IMR-90 (cell line): Measurements from ENCODE around the gene EFHD2. TPM values are rescaled to one million over a fixed set of nuclear protein-coding genes. Genes with fewer than 3 reads are reported as not detected.

Experiments
- ATAC-seq: fragments of 200-7000 bp; cut with Tn5 transposase; 2 replicates; pipeline ENCODE4 v1.9.1; 2020; ENCODE audit warnings: low read depth, mild to moderate bottlenecking, moderate library complexity
- BruUV-seq: library from RNA; stranded (reverse); fragments of 400-500 nt; replicated peaks from 2 replicates; lab custom pipeline; 2021; lab: Mats Ljungman, UMichigan
- CTCF ChIA-PET: fragments of 300-600 bp; formaldehyde crosslinking; extraction: SDS; loops from one replicate; lab custom pipeline; 2021; ENCODE audit warnings: antibody characterized with exemption; lab: Yijun Ruan, JAX
- POLR2A ChIA-PET: fragments of 300-600 bp; sonication (Branson Sonifier 250); formaldehyde crosslinking; loops from one replicate; lab custom pipeline; 2022; ENCODE audit warnings: antibody characterized with exemption; ENCODE audit not compliant: unreplicated experiment; lab: Charles Lee
- DNase-seq: peaks from one replicate; pipeline ENCODE4 v3.0.0; 2013
- H2AFZ ChIP-seq: replicated peaks from 2 replicates; pipeline ENCODE3; 2013; ENCODE audit warnings: low read length, mild to moderate bottlenecking; ENCODE audit not compliant: poor library complexity
- H2AK5ac ChIP-seq: 2 replicates; pipeline ENCODE4 v1.6.1; 2013; ENCODE audit warnings: low read depth, low read length, inconsistent platforms
- H2AK9ac ChIP-seq: replicated peaks from 2 replicates; pipeline ENCODE3; 2013; ENCODE audit warnings: mild to moderate bottlenecking, low read depth, low read length, moderate library complexity; ENCODE audit not compliant: poor library complexity
- H2BK120ac ChIP-seq: 2 replicates; pipeline ENCODE4 v1.6.1; 2013; ENCODE audit warnings: low read depth, low read length, inconsistent platforms
- H2BK15ac ChIP-seq: 3 replicates; pipeline ENCODE4 v1.6.1; 2013; ENCODE audit warnings: low read depth, low read length, inconsistent platforms
- H2BK20ac ChIP-seq: 2 replicates; pipeline ENCODE4 v1.6.1; 2013; ENCODE audit warnings: low read depth, mild to moderate bottlenecking, inconsistent platforms, low read length, moderate library complexity
- H2BK5ac ChIP-seq: 2 replicates; pipeline ENCODE4 v1.6.1; 2013; ENCODE audit warnings: mild to moderate bottlenecking, low read depth, low read length, inconsistent platforms; ENCODE audit not compliant: poor library complexity, severe bottlenecking
- H3K14ac ChIP-seq: replicated peaks from 2 replicates; pipeline ENCODE4 v1.6.1; 2013; ENCODE audit warnings: low read depth, low read length, inconsistent platforms
- H3K18ac ChIP-seq: 2 replicates; pipeline ENCODE4 v1.6.1; 2013; ENCODE audit warnings: low read depth, low read length, control low read depth
- H3K23ac ChIP-seq: 2 replicates; pipeline ENCODE4 v1.6.1; 2013; ENCODE audit warnings: low read depth, low read length, inconsistent platforms
- H3K27ac ChIP-seq: 2 replicates; pipeline ENCODE4 v1.5.1; 2013; ENCODE audit warnings: mild to moderate bottlenecking, control low read depth, low read length; ENCODE audit not compliant: insufficient read depth
- H3K27me3 ChIP-seq: 2 replicates; pipeline ENCODE4 v1.6.1; 2013; ENCODE audit warnings: low read length; ENCODE audit not compliant: control insufficient read depth, insufficient read depth
- H3K36me3 ChIP-seq: 2 replicates; pipeline ENCODE4 v1.6.1; 2013; ENCODE audit warnings: low read length, mixed read lengths; ENCODE audit not compliant: control insufficient read depth, insufficient read depth
- H3K4ac ChIP-seq: 2 replicates; pipeline ENCODE4 v1.6.1; 2013; ENCODE audit warnings: low read depth, low read length, inconsistent platforms
- H3K4me1 ChIP-seq: 2 replicates; pipeline ENCODE4 v1.6.1; 2013; ENCODE audit warnings: low read length, mixed read lengths; ENCODE audit not compliant: control insufficient read depth, insufficient read depth
- H3K4me2 ChIP-seq: 2 replicates; pipeline ENCODE4 v1.6.1; 2013; ENCODE audit warnings: low read depth, mild to moderate bottlenecking, control low read depth, low read length, moderate library complexity
- H3K4me3 ChIP-seq: 2 replicates; pipeline ENCODE4 v1.5.1; 2013; ENCODE audit warnings: low read depth, mild to moderate bottlenecking, control low read depth, low read length, moderate library complexity; ENCODE audit not compliant: insufficient read depth
- H3K56ac ChIP-seq: 2 replicates; pipeline ENCODE4 v1.6.1; 2013; ENCODE audit warnings: low read length, inconsistent platforms; ENCODE audit not compliant: insufficient read depth; ENCODE audit errors: extremely low read depth
- H3K79me1 ChIP-seq, 2 experiments: 2 replicates each; pipeline ENCODE4 v1.6.1; 2013; ENCODE audit warnings: low read length in 2 of 2, inconsistent platforms in 1 of 2, low read depth in 1 of 2
- H3K9ac ChIP-seq: 2 replicates; pipeline ENCODE4 v1.6.1; 2013; ENCODE audit warnings: low read depth, low read length, control low read depth
- H3K9me1 ChIP-seq: 2 replicates; pipeline ENCODE4 v1.6.1; 2013; ENCODE audit warnings: low read length, inconsistent platforms; ENCODE audit not compliant: insufficient read depth
- H3K9me3 ChIP-seq: 2 replicates; pipeline ENCODE4 v1.6.1; 2013; ENCODE audit warnings: low read length; ENCODE audit not compliant: control insufficient read depth, insufficient read depth
- H4K20me1 ChIP-seq: 2 replicates; pipeline ENCODE4 v1.6.1; 2013; ENCODE audit warnings: low read length, inconsistent platforms; ENCODE audit not compliant: insufficient read depth
- H4K5ac ChIP-seq: 2 replicates; pipeline ENCODE4 v1.6.1; 2013; ENCODE audit warnings: mild to moderate bottlenecking, low read depth, low read length, control low read depth
- H4K8ac ChIP-seq, 2 experiments: 2 replicates each; pipeline ENCODE4 v1.6.1; 2013; ENCODE audit warnings: low read depth in 2 of 2, low read length in 2 of 2, control low read depth in 1 of 2, inconsistent platforms in 1 of 2
- H4K91ac ChIP-seq: 2 replicates; pipeline ENCODE4 v1.6.1; 2013; ENCODE audit warnings: low read depth, low read length, inconsistent platforms; ENCODE audit not compliant: insufficient read depth
- BHLHE40 ChIP-seq: fragments of 150-350 bp; IDR thresholded peaks from 2 replicates; pipeline ENCODE4 v1.6.1; 2016; ENCODE audit warnings: mild to moderate bottlenecking, low read depth, low read length
- CEBPB ChIP-seq: IDR thresholded peaks from 2 replicates; pipeline ENCODE4 v1.6.1; 2012; ENCODE audit warnings: low read depth, low read length, improper control_type of control experiment
- CHD1 ChIP-seq: IDR thresholded peaks from 2 replicates; pipeline ENCODE4 v1.6.1; 2012; ENCODE audit warnings: low read depth, low read length, improper control_type of control experiment
- FOS ChIP-seq: fragments of 150-350 bp; IDR thresholded peaks from 2 replicates; pipeline ENCODE4 v1.6.1; 2016; ENCODE audit warnings: low read depth, low read length
- MAFK ChIP-seq: IDR thresholded peaks from 2 replicates; pipeline ENCODE4 v1.6.1; 2012; ENCODE audit warnings: low read depth, low read length, improper control_type of control experiment
- MAZ ChIP-seq: IDR thresholded peaks from 2 replicates; pipeline ENCODE4 v1.6.1; 2012; ENCODE audit warnings: low read depth, mild to moderate bottlenecking, low read length, improper control_type of control experiment, moderate library complexity, borderline replicate concordance
- MXI1 ChIP-seq: IDR thresholded peaks from 2 replicates; pipeline ENCODE4 v1.6.1; 2012; ENCODE audit warnings: low read depth, mild to moderate bottlenecking, low read length, moderate library complexity, borderline replicate concordance
- NFE2L2 ChIP-seq: fragments of 150-350 bp; IDR thresholded peaks from 2 replicates; pipeline ENCODE4 v1.6.1; 2016; ENCODE audit warnings: low read depth, mild to moderate bottlenecking, low read length
- POLR2A ChIP-seq: IDR thresholded peaks from 2 replicates; pipeline ENCODE4 v1.6.1; 2012; ENCODE audit warnings: mild to moderate bottlenecking, low read depth, low read length
- RAD21 ChIP-seq: IDR thresholded peaks from 2 replicates; pipeline ENCODE4 v1.6.1; 2012; ENCODE audit warnings: low read length, improper control_type of control experiment
- RCOR1 ChIP-seq: IDR thresholded peaks from 2 replicates; pipeline ENCODE4 v1.6.1; 2012; ENCODE audit warnings: mild to moderate bottlenecking, low read length, improper control_type of control experiment; ENCODE audit not compliant: insufficient replicate concordance
- RFX5 ChIP-seq: IDR thresholded peaks from 2 replicates; pipeline ENCODE4 v1.8.0; 2012; ENCODE audit warnings: low read depth, mild to moderate bottlenecking, low read length, moderate library complexity
- SMC3 ChIP-seq: fragments of 150-350 bp; IDR thresholded peaks from 2 replicates; pipeline ENCODE4 v1.6.1; 2016; ENCODE audit warnings: low read depth, mild to moderate bottlenecking, antibody characterized with exemption, low read length, moderate library complexity
- WGBS, 2 experiments: methylation state at CpG; one replicate each; pipeline versions ENCODE4 v1.1.5 to v1.1.7; 2013; ENCODE audit warnings: missing lambda C conversion rate in 2 of 2; ENCODE audit not compliant: insufficient read length in 1 of 2; ENCODE audit errors: extremely low coverage in 2 of 2; 5-methylcytosine and 5-hydroxymethylcytosine counted together
- dilution Hi-C: fragments of 300-500 bp; cut with HindIII; formaldehyde crosslinking; loops from one replicate; pipeline ENCODE4 v1.14.3; 2018; ENCODE audit warnings: low sequenced_read_pairs; ENCODE audit not compliant: unreplicated experiment
- in situ Hi-C: fragments of 300-500 bp; cut with MboI; formaldehyde crosslinking; loops from 3 replicates; pipeline ENCODE4 v1.14.3; 2019; ENCODE audit warnings: low sequenced_read_pairs, inconsistent platforms, mixed read lengths
- intact Hi-C: fragments of 100-400 bp; cut with micrococcal nuclease; formaldehyde crosslinking; loops from 2 replicates; pipeline ENCODE4 v1.10.0; 2022
- polyA plus RNA-seq, 3 experiments: library from polyadenylated mRNA; depleted of rRNA; stranded (reverse); fragments of >200 nt; gene quantifications; 2 replicates each; pipeline ENCODE4 v1.2.3, GENCODE V29; 2012; ENCODE audit warnings: low replicate concordance in 1 of 3
- total RNA-seq: library from RNA; depleted of rRNA; stranded (reverse); fragments of >200 nt; gene quantifications from 2 replicates; pipeline ENCODE4 v1.2.3, GENCODE V29; 2012
- TF ChIP-seq, protein P1 (sequence below): conservative IDR thresholded peaks from 2 replicates; pipeline ENCODE4 v1.5.1; 2012; ENCODE audit warnings: mild to moderate bottlenecking, low read depth, low read length, improper control_type of control experiment
- TF ChIP-seq, protein P2 (sequence below): fragments of 150-350 bp; IDR thresholded peaks from 2 replicates; pipeline ENCODE4 v1.6.1; 2016; ENCODE audit warnings: low read depth, mild to moderate bottlenecking, low read length, moderate library complexity, borderline replicate concordance
- TF ChIP-seq, protein P3 (sequence below): fragments of 150-350 bp; IDR thresholded peaks from 2 replicates; pipeline ENCODE4 v1.6.1; 2017; ENCODE audit warnings: mild to moderate bottlenecking, antibody characterized with exemption, low read length, low read depth

Gene EFHD2
- total and polyA plus RNA-seq, 2 of the 4 experiments (the other 2 are of a cell fraction), result 22.6 to 58.9 TPM

DNA sequence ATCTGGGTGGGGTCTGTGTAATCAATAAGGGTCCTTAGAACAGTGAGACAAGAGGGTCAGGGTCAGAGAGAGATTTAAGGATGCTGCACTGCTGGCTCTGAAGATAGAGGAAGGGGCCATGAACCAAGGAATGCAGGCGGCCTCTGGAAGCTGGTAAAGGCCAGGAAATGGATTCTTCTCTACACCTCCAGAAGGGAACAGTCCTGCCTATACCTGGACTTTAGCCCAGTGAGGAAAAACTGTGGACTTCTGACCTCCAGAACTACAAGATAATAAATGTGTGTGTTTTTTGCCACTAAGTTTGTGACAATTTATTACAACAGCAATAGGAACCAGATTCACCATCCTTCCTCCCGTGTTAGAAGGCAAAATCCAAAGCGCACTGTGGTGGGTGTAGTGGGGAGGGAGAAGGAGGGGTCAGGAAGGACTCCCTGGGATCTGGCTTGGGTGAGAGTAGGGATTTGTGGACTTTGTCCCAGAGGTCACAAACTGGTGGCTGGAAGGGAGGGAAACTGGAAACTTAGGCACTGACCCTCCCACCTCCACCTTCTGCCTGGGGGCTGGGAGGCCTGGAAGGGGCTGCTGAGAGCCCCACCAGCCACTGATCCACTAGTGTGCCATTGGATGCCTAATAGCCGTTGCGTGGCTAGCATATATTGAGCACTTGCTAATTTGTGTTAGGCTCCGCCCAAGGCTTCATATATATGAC lies 41.5 kb downstream of the EFHD2 start:
- in situ Hi-C loops, result no loop called here
- Histone ChIP-seq H4K20me1 (no peaks in the 10 kb centered on the region), H3K9me1 (no peaks in the 10 kb centered on the region), H3K14ac (no peak overlapping the region), H3K4ac (no peak overlapping the region), H3K18ac (no peak overlapping the region), H3K27ac (no peak overlapping the region), H3K27me3 (peaks cover 14% of the 10 kb centered on the region; the same call in 1 of the 2 replicates), H2BK20ac (no peak overlapping the region), H2AK9ac (no peak overlapping the region), H2BK5ac (no peak overlapping the region), H4K91ac (no peak overlapping the region), H3K4me3 (no peak overlapping the region), H2BK15ac (no peak overlapping the region), H3K4me1 (0 out of 2 replicates have a peak, but pooled peaks cover 4% of the 10 kb centered on the region), H3K4me2 (no peak overlapping the region), H3K23ac (no peak overlapping the region), H3K79me1 (no peaks in the 10 kb centered on the region), H2BK120ac (no peak overlapping the region), H4K8ac (no peak overlapping the region), H3K9me3 (peaks cover 4% of the 10 kb centered on the region), H4K5ac (no peak overlapping the region), H3K56ac (no peak overlapping the region), H2AK5ac (no peak overlapping the region), H2AFZ (no peak overlapping the region), H3K36me3 (no peaks in the 10 kb centered on the region), H3K9ac (no peak overlapping the region)
- dilution Hi-C loops, result no loop called here
- ChIA-PET POLR2A (no interaction called here), CTCF (no interaction called here)
- ATAC-seq (no peak), DNase-seq (no peak)
- BruUV-seq, result no TSS peak
- 90% methylated on average over 2 of the region's 6 CpGs; no CpG with 5 or more reads in 1 of the 2 experiments for WGBS, 2 experiments
- TF ChIP-seq RFX5, result no peak
- no peak for TF ChIP-seq RAD21
- TF ChIP-seq, protein P1, sequence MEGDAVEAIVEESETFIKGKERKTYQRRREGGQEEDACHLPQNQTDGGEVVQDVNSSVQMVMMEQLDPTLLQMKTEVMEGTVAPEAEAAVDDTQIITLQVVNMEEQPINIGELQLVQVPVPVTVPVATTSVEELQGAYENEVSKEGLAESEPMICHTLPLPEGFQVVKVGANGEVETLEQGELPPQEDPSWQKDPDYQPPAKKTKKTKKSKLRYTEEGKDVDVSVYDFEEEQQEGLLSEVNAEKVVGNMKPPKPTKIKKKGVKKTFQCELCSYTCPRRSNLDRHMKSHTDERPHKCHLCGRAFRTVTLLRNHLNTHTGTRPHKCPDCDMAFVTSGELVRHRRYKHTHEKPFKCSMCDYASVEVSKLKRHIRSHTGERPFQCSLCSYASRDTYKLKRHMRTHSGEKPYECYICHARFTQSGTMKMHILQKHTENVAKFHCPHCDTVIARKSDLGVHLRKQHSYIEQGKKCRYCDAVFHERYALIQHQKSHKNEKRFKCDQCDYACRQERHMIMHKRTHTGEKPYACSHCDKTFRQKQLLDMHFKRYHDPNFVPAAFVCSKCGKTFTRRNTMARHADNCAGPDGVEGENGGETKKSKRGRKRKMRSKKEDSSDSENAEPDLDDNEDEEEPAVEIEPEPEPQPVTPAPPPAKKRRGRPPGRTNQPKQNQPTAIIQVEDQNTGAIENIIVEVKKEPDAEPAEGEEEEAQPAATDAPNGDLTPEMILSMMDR, result no peak
- no peak for TF ChIP-seq RCOR1
- no peak for TF ChIP-seq FOS
- TF ChIP-seq CHD1, result no peak
- TF ChIP-seq CEBPB, result no peak
- TF ChIP-seq MXI1, result no peak
- TF ChIP-seq SMC3, result no peak
- TF ChIP-seq MAZ, result no peak
- TF ChIP-seq MAFK, result no peak
- TF ChIP-seq NFE2L2, result no peak
- TF ChIP-seq POLR2A, result no peak
- TF ChIP-seq BHLHE40, result no peak
- TF ChIP-seq, protein P2, sequence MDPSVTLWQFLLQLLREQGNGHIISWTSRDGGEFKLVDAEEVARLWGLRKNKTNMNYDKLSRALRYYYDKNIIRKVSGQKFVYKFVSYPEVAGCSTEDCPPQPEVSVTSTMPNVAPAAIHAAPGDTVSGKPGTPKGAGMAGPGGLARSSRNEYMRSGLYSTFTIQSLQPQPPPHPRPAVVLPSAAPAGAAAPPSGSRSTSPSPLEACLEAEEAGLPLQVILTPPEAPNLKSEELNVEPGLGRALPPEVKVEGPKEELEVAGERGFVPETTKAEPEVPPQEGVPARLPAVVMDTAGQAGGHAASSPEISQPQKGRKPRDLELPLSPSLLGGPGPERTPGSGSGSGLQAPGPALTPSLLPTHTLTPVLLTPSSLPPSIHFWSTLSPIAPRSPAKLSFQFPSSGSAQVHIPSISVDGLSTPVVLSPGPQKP, result no peak
- TF ChIP-seq, protein P3, sequence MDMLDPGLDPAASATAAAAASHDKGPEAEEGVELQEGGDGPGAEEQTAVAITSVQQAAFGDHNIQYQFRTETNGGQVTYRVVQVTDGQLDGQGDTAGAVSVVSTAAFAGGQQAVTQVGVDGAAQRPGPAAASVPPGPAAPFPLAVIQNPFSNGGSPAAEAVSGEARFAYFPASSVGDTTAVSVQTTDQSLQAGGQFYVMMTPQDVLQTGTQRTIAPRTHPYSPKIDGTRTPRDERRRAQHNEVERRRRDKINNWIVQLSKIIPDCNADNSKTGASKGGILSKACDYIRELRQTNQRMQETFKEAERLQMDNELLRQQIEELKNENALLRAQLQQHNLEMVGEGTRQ, result no peak
- intact Hi-C loops, result no loop called here
